Stomach (tissue), 4 donors: ENCODE data around the gene AKAP9.

ENCODE experiments used
- CTCF ChIP-seq, 7 experiments: fragments of 450-650 bp in 4 of 7; fragments of 200-600 bp in 3 of 7; sonication (generic) in 3 of 7; IDR thresholded peaks; one replicate each; pipeline ENCODE4 v1.5.1; 2016 to 2019; ENCODE audit warnings: antibody characterized with exemption in 7 of 7, control low read depth in 2 of 7, mild to moderate bottlenecking in 1 of 7
- POLR2A ChIP-seq, 4 donors: fragments of 450-650 bp; IDR thresholded peaks; one replicate each; pipeline ENCODE4 v1.6.1; 2016; ENCODE audit warnings: antibody characterized with exemption in 4 of 4, control low read depth in 2 of 4, mild to moderate bottlenecking in 1 of 4, moderate library complexity in 1 of 4
- POLR2AphosphoS5 ChIP-seq, 3 donors: sonication (generic); formaldehyde crosslinking; IDR thresholded peaks; one replicate each; pipeline ENCODE4 v1.6.1; 2016; ENCODE audit warnings: antibody characterized with exemption in 3 of 3

DNA sequence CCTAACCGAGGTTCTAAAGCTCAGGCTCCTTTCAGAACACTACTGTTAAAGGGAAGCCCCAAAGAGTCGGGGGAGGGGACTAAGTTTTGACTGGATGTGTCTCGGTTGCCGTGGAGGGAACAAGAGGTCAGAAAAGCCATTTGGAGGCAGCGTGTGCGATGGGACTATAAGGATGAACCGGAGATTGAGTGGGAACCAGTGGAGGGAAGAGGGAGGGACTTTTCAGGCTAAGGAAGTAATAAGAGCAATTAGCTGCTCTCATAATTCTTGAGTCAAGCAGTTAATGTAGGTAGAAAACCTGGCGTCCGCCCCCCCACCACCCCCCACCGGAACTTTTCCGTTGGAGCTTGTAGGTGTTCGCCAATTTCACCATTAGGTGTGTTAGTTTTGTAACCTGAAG, 491 bp upstream of the AKAP9 start:
- TF ChIP-seq POLR2A (IDR thresholded peaks at IDR 0.05): no peak
- TF ChIP-seq CTCF (IDR thresholded peaks at IDR 0.05): no peak
- TF ChIP-seq POLR2AphosphoS5 (IDR thresholded peaks at IDR 0.05): no peak
